Amygdala (tissue), 56 donors: ENCODE measurements around the gene LTA4H.
"Not testable (repeated sequence)": the region's sequence is repeated elsewhere in the genome, so short reads cannot be mapped to it uniquely, and the experiment has no call there.

Source experiments
- DNase-seq, 56 donors: peaks; one replicate each; lab custom pipeline; 2025; lab: John Stamatoyannopoulos, UW

Gene LTA4H

DNA sequence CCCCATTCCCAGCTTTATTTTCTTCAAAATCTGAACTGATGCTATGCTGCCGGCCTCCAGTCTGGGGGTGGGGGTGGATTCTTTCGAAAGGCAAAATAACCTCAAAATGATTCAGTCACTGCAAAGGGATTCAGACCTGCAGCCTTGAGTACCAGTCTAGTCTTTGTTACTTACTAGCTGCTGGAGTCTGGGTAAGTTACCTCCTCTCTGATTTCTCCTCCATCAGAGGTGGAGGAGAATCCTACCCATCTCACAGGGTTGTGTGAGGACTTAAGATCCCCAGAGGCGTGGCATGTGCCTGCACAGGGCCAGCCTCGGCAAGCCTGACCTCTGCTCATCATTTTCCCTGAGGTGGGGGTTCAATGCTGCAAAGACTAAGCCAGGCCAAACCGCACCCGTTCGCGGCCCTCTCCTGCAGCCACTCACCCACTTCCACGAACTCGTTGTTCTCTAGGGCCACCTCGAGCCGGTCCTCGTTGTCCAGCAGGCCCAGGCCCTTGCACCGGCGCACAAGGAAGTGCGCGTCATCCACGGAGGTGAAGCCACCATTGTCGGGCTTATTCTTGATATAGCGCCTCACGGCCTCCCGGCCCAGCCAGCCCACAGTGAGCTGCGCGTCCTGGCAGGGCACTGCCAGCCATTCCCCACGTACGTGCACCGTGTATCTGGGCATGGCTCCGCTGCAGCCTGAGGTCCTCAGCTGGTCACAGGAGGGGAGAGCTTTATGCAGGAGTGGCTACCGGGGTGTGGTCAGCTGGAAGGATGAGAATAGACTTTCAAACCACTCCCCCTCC lies 40.0 kb downstream of the LTA4H start:
- no peak for DNase-seq

DNA sequence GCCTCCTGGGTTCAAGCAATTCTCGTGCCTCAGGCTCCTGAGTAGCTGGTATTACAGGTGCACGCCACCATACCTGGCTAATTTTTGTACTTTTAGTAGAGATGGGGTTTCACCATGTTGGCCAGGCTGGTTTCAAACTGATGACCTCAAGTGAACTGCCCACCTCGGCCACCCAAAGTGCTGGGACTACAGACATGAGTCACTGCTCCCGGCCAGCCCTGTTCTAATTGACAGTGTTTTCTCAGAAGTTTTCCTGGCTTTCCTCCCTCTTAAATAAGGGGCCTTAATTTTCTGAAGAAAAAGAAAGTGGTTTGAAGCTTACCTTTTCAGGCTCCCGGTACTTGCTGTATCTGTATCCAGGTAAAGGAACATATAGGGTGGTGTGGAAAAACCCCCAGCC lies 40.9 kb downstream of the LTA4H start:
- no peak for DNase-seq

DNA sequence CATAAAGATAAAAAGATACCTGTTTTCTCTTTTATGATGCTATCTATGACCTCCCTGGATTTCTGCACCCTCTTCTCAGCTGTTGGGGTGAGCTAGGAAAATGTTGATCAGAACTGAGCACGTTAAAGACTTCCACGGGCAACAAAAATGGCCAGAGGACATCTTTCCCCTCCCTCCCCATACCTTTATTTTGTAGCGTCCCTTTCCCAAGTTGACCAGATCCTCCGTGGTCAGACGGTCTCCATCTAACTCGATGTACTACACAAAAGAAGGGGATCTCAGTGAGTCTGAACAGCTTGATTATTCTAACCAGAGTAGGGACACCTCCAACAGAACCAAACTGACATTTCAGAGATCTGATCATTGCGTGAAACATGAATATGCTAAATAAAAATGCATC lies 41.5 kb downstream of the LTA4H start:
- no peak for DNase-seq

DNA sequence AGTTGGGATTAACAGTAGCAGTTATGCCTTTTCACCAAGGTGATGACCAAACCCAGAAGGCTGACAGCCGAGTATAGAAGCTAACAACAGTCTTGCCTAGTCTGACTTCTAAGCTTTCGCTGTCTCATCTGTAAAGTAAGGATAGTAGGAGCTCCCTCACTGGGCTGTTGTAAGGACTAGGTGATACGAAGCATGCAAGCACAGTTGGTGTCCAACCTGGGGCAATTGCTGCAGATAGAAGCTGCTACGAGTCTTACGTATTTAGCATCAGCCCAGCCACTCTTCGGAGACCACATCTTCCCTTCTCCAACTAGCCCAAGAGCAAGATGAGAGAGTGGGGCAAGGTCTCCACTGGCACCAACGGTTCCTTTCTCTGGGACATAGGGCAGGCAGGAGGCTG lies 45.3 kb downstream of the LTA4H start:
- no peak for DNase-seq

DNA sequence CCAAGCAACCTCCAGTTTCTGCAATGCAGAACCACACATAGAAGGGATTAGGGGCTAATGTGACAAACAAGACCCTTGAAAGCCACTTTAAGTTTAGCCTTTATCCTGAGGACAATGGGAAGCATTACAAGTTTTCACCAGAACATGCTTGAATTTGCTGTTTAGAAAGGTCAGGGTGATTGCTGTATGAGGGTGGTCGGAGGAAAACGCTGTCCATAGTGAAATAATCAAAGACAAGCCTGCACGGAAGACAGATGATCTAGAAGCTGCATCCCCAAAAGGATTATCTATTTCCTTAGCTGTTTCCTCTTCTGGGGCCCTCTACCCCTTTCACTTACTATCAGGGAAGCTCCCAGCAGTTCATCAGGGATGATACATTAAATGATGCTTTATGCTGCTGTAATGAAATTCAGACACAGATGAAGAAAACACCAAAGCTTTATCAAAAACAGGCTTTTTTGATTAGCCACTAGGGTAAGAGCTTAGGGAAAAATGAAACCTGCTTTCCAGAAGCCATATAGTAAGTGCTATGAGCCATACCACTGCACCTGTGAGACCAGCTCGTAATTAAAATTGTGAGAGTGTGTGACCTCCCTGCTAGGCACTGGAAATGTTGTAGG lies 45.8 kb downstream of the LTA4H start:
- DNase-seq: no peak

DNA sequence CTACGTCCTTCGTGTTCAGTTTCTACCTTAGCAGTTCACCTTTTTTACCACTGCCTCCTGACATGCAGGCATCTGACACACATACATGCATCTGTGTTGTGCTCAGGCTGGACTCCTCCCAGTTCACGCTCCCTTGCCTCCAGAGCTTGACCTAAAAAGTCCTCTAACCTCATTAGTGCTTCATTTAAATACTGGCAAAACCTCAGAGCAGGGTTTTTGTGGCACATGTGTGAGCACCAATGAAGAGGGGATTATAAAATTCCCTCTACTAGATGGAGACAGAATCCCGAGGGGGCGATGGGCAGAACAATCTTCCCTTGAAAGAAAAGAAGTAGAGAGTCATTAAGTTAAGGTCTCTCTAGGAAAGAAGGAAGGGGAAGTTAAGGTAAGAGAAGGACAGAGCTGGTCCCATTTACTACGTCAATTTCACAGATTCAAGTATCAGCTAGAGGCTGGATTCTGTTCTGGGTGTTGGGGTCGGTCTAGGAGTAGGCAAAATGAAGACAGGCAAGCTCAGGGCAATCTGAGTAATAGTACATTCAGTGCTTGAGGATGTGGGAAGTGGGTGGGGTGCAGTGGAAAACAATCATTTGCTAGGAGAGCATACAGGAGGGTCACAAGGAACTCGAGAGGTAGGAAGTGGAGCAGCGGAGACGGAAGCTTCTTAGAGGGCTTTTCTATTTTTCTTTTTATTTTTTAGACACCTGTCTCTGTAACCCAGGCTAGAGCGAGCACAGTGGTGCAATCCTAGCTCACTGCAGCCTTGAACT lies 46.7 kb downstream of the LTA4H start:
- DNase-seq: no peak

DNA sequence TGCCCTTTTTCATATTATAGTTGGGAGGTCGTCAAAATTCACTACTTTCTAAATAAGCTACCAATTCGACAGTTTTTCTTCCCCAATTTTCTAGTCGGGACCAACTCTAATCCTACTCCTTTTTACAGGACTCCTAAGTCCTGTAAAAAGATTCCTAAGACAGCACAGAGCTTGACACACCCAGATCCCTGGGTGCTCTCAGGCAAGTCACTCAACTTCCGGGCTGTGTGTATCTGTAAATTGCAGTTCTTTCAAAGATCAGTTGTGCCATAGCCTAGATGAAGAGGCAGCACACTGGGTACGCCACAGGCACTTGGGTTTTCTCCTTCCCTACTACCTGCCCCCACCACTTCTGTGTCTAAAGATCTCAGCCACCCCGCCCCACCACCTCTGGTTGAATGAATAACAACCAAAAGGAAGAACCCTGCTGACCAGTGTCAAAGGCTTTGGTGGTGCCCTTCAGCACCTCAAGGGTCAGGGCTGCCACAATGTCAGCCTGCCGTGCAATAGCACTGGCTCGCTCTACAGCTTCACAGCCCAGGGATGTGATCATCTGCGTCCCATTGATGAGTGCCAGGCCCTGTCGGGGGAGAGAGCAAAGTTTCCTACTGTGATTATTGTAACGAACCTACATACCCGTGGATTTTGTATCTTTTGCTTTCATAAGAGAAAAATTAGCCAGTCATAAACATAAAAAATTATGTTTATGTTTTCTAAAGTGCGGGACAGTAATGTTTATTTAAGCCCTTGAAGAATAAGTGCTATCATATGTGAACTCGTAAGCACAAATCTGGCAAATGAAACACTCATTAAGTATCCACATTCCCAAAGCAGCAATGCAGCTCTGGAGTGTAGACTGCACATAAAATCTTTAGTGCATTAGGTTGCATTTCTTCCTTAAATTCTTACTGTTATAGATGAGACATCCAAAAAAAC lies 48.5 kb downstream of the LTA4H start:
- no peak for DNase-seq

DNA sequence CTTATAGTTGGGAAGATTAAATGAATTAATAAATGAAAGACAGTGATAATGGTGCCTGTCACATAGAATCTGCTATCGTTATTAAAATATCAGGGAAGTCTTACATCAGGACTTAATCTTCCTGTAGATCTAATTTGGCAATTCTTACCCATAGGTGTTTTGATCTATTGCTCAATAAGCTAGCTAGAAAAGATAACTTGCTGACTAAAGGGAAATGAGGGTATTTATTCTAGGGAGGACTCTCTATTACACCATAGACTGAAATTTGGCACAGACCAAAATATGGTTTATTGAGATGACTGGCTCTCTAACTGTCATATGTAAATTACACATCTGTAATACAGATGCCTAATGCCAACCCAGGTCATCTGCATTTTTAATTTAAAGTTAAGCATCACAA lies 50.7 kb downstream of the LTA4H start:
- no peak for DNase-seq

DNA sequence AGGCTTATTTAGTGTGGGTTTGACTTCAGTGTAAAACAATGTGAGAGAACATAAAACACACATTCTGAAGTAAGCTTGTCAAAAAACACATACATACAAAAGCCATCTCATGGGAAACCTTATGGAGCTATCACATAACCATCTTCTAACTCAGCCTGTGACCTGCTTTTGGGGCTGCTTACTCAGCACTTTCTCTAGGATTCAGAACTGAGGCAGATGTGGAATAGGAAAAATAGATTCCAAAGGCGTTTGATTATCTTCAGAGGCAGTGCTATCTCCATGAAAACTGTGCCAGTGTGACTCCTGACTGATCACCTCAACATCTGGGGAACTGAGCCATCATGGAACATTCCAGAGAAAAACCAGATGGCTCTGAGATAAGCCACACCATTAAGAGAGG lies 52.8 kb downstream of the LTA4H start:
- no peak for DNase-seq

DNA sequence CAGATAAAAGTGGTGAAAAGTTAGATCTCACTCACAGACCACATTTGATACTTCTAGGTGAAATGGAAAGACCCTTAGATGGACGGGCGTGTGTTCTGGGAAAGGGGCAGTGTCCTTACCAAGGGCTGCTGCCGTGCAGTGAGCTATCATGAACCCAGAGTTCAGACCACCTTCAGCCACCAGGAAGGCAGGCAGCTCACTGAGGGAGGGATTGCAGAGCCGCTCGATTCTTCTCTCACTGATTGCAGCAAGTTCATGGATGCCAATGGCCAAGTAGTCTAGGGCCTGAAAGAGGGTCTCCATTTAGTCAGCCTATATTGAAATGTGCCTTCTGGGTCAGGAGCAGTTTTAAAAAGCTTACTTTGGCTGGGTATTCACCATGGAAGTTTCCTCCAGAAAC lies 55.0 kb downstream of the LTA4H start:
- no peak for DNase-seq

DNA sequence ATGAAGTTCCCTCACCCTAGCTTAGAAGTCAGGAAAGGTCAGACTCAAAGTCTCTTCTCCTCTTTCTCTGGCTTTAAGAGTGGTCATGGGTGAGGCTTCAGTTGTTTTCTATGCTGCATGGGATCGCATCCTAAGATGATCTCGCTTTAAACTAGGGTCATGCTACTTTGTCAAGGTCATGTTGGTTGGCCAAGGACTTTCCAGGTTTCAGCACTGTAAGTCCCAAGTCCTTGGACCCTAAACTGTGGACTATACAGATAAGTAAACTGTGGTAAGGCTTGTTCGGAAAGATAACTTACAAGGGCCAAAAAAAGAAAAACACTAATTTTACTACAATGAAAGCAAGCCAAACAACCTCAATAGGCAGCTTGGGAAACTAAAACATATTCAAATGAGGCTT lies 56.6 kb downstream of the LTA4H start:
- no peak for DNase-seq

DNA sequence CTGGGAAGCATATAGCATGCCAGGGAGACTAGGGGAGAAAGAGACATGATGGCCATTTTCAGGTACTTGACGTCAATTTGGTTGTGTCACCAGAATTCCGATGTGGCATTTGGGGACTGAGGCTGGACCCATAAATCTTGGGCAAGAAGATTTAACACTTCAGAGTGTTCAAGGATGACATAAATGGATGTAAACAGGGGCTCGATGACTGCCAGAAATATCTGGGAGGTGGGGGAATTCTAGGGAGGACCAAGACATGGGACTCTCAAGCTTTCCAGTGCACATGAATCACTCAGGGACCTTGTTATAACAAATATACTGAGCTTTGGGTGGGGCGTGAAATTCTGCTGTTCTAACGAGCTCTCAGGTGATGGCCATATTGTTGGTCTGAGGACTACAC lies 57.0 kb downstream of the LTA4H start:
- no peak for DNase-seq

DNA sequence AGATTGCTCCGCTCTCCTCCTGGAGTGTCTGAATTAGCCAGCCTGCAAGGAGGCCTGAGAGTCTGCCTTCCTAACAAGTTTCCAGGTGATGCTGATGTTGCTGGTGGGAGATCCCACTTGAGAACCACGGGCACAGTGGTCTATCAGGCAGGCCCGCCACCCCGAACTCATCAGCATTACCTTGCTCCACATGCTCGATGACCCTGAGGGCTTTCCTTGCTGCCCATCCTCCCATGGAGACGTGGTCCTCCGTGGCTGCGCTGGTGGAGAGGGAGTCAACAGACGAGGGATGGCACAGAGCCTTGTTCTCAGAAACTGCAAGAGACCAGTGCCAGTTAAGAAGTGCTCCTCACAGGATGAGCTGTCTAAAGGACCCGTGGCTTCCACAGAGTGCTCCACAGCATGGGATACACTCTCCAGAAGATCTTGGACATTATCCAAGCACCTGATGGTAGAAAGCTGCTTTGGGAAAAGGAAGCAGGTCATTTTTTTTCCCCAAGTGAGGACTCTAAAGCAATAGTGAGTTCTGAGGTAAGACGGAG lies 57.6 kb downstream of the LTA4H start:
- no peak for DNase-seq

DNA sequence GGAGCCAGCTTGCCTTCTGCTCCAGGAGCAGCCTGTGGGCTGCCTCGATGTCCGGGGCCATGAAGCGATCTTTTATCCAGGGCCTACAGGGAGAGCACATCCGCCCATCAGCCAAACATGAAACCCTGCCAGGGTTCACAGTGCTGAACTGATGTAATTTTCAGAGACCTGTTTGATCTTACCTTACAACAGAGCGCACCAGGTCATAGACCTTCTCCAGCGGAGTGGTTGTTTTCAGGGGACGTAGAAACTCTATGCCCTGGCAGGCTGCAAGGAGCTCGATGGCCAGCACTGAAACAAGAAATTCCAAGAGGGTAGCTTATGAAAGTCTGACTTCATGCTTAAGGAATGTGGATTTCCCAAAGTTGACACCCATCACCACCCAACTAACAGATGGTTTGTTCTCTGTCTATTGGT lies 59.0 kb downstream of the LTA4H start:
- DNase-seq: no peak

DNA sequence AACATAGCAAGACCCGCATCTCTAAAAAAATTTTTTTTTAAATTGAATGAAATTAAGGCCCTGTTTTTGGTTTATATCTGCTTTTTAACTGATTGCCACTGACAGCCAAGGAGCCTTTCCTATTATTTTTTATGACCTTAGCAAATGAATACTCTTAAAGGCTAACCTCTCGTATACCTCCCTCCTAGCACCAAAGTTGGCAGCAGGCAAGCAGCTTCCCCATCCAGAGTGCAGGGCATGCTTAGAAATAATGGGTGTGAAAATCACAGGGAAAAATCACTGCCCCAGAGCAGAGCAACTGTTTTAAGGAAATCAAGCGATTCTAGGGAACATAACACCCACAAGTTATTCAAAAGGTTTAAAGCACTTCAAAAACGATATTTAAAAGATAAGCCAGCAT lies 59.9 kb downstream of the LTA4H start:
- no peak for DNase-seq

DNA sequence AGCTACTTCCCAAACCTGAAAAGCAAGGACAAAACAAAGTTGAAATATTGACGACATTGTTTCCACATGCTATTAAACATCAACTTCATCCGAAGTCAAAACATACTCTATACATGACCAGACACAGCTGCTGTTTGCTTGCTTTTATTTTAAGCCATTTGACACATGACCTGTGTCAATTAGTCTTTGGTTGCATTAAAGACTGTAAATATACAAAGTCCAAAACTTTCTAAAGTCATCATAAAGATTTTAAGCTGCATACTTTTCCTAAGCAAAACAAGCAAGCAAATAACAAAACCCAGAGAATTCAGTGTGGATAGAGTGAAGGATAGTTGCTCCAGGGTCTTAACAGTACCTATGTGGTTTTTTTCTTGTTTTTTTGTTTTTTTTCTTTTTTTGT lies 61.0 kb downstream of the LTA4H start:
- no peak for DNase-seq

DNA sequence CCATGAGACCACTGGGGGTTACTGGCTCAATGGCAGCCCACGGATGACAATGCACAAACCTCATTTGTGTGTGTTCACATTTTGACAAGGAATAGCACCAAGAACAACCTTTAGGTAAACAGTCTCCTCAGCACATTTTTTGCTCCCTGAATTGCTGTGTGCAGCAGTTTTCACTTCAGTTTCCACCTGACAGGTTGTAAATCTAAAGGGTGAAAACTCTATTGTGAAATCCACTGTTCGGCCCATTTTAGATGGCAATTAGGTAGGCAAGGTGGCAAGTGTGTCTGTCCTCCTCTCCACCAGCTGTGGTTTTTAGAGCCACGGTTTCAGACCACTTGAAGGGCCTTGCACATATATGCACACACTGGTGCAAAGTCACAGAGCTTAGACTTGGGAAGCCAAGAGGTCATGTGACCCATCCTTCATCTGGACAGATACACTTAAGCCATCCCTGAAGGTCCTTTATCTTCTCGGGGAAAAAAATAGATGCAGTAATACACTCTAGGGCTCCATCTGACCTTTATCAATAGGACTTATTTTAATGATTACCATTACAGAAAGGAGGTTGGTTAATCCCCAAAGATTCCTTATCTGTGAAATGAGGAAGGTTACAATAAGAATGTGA lies 62.4 kb downstream of the LTA4H start:
- DNase-seq: no peak

DNA sequence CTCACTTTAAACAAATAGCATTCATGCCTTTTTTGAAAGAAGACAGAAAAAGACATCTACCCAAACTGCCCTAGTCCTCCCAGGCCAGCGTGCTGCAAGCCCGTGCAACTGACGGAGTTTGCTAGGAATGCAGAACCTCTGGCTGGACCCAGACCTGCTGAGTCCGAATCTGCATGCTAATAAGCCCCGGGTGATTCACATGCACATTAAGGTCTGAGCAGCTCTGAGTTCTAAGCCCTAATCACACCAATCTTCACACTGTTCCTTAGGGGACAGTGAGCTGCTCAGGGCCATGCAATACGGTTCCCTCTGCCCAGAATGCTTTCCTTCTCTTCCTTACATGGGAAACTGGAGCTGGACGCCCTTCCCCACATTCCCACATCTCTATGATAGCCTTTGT lies 64.5 kb downstream of the LTA4H start:
- DNase-seq: no peak

DNA sequence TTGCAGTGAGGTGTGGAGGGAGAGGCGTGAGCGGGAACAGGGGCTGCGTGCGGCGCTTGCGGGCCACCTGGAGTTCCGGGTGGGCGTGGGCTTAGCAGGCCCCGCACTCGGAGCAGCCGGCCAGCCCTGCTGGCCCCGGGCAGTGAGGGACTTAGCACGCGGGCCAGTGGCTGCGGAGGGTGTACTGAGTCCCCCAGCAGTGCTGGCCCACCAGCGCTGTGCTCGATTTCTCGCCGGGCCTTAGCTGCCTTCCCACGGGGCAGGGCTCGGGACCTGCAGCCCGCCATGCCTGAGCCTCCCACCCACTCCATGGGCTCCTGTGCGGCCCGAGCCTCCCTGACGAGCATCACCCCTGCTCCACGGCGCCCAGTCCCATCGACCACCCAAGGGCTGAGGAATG lies 66.3 kb downstream of the LTA4H start:
- not testable (repeated sequence) for DNase-seq

DNA sequence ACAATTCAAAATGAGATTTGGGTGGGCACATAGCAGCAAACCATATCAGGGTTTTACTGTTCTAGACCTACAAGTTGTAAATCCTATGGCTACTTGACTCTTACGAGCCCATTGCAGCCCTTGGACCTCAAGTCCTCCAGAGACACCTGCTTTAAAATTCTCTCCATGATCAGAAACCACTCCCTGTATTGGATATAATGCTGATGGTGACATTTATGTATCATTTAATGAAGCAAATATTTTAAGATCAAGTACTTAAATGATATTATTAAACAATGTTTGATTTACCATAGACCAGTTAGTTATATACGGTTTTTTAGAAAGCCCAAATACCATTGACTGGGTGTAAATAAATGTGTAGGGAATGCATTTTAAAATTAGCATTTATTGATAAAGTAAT lies 68.1 kb downstream of the LTA4H start:
- DNase-seq: no peak
